IMR-90 (cell line): ENCODE data around the gene CCDC43. TPM values are rescaled to one million over a fixed set of nuclear protein-coding genes. Genes with fewer than 3 reads are reported as not detected.

Source experiments
- ATAC-seq: fragments of 200-7000 bp; cut with Tn5 transposase; 2 replicates; pipeline ENCODE4 v1.9.1; 2020; ENCODE audit warnings: low read depth, mild to moderate bottlenecking, moderate library complexity
- BruUV-seq: library from RNA; stranded (reverse); fragments of 400-500 nt; replicated peaks from 2 replicates; lab custom pipeline; 2021; lab: Mats Ljungman, UMichigan
- CTCF ChIA-PET: fragments of 300-600 bp; formaldehyde crosslinking; extraction: SDS; loops from one replicate; lab custom pipeline; 2021; ENCODE audit warnings: antibody characterized with exemption; lab: Yijun Ruan, JAX
- POLR2A ChIA-PET: fragments of 300-600 bp; sonication (Branson Sonifier 250); formaldehyde crosslinking; loops from one replicate; lab custom pipeline; 2022; ENCODE audit warnings: antibody characterized with exemption; ENCODE audit not compliant: unreplicated experiment; lab: Charles Lee
- DNase-seq: peaks from one replicate; pipeline ENCODE4 v3.0.0; 2013
- H2AFZ ChIP-seq: replicated peaks from 2 replicates; pipeline ENCODE3; 2013; ENCODE audit warnings: low read length, mild to moderate bottlenecking; ENCODE audit not compliant: poor library complexity
- H2AK5ac ChIP-seq: 2 replicates; pipeline ENCODE4 v1.6.1; 2013; ENCODE audit warnings: low read depth, low read length, inconsistent platforms
- H2AK9ac ChIP-seq: replicated peaks from 2 replicates; pipeline ENCODE3; 2013; ENCODE audit warnings: mild to moderate bottlenecking, low read depth, low read length, moderate library complexity; ENCODE audit not compliant: poor library complexity
- H2BK120ac ChIP-seq: 2 replicates; pipeline ENCODE4 v1.6.1; 2013; ENCODE audit warnings: low read depth, low read length, inconsistent platforms
- H2BK15ac ChIP-seq: 3 replicates; pipeline ENCODE4 v1.6.1; 2013; ENCODE audit warnings: low read depth, low read length, inconsistent platforms
- H2BK20ac ChIP-seq: 2 replicates; pipeline ENCODE4 v1.6.1; 2013; ENCODE audit warnings: low read depth, mild to moderate bottlenecking, inconsistent platforms, low read length, moderate library complexity
- H2BK5ac ChIP-seq: 2 replicates; pipeline ENCODE4 v1.6.1; 2013; ENCODE audit warnings: mild to moderate bottlenecking, low read depth, low read length, inconsistent platforms; ENCODE audit not compliant: poor library complexity, severe bottlenecking
- H3K14ac ChIP-seq: replicated peaks from 2 replicates; pipeline ENCODE4 v1.6.1; 2013; ENCODE audit warnings: low read depth, low read length, inconsistent platforms
- H3K18ac ChIP-seq: 2 replicates; pipeline ENCODE4 v1.6.1; 2013; ENCODE audit warnings: low read depth, low read length, control low read depth
- H3K23ac ChIP-seq: 2 replicates; pipeline ENCODE4 v1.6.1; 2013; ENCODE audit warnings: low read depth, low read length, inconsistent platforms
- H3K27ac ChIP-seq: 2 replicates; pipeline ENCODE4 v1.5.1; 2013; ENCODE audit warnings: mild to moderate bottlenecking, control low read depth, low read length; ENCODE audit not compliant: insufficient read depth
- H3K27me3 ChIP-seq: 2 replicates; pipeline ENCODE4 v1.6.1; 2013; ENCODE audit warnings: low read length; ENCODE audit not compliant: control insufficient read depth, insufficient read depth
- H3K36me3 ChIP-seq: 2 replicates; pipeline ENCODE4 v1.6.1; 2013; ENCODE audit warnings: low read length, mixed read lengths; ENCODE audit not compliant: control insufficient read depth, insufficient read depth
- H3K4ac ChIP-seq: 2 replicates; pipeline ENCODE4 v1.6.1; 2013; ENCODE audit warnings: low read depth, low read length, inconsistent platforms
- H3K4me1 ChIP-seq: 2 replicates; pipeline ENCODE4 v1.6.1; 2013; ENCODE audit warnings: low read length, mixed read lengths; ENCODE audit not compliant: control insufficient read depth, insufficient read depth
- H3K4me2 ChIP-seq: 2 replicates; pipeline ENCODE4 v1.6.1; 2013; ENCODE audit warnings: low read depth, mild to moderate bottlenecking, control low read depth, low read length, moderate library complexity
- H3K4me3 ChIP-seq: 2 replicates; pipeline ENCODE4 v1.5.1; 2013; ENCODE audit warnings: low read depth, mild to moderate bottlenecking, control low read depth, low read length, moderate library complexity; ENCODE audit not compliant: insufficient read depth
- H3K56ac ChIP-seq: 2 replicates; pipeline ENCODE4 v1.6.1; 2013; ENCODE audit warnings: low read length, inconsistent platforms; ENCODE audit not compliant: insufficient read depth; ENCODE audit errors: extremely low read depth
- H3K79me1 ChIP-seq, 2 experiments: 2 replicates each; pipeline ENCODE4 v1.6.1; 2013; ENCODE audit warnings: low read length in 2 of 2, inconsistent platforms in 1 of 2, low read depth in 1 of 2
- H3K9ac ChIP-seq: 2 replicates; pipeline ENCODE4 v1.6.1; 2013; ENCODE audit warnings: low read depth, low read length, control low read depth
- H3K9me1 ChIP-seq: 2 replicates; pipeline ENCODE4 v1.6.1; 2013; ENCODE audit warnings: low read length, inconsistent platforms; ENCODE audit not compliant: insufficient read depth
- H3K9me3 ChIP-seq: 2 replicates; pipeline ENCODE4 v1.6.1; 2013; ENCODE audit warnings: low read length; ENCODE audit not compliant: control insufficient read depth, insufficient read depth
- H4K20me1 ChIP-seq: 2 replicates; pipeline ENCODE4 v1.6.1; 2013; ENCODE audit warnings: low read length, inconsistent platforms; ENCODE audit not compliant: insufficient read depth
- H4K5ac ChIP-seq: 2 replicates; pipeline ENCODE4 v1.6.1; 2013; ENCODE audit warnings: mild to moderate bottlenecking, low read depth, low read length, control low read depth
- H4K8ac ChIP-seq, 2 experiments: 2 replicates each; pipeline ENCODE4 v1.6.1; 2013; ENCODE audit warnings: low read depth in 2 of 2, low read length in 2 of 2, control low read depth in 1 of 2, inconsistent platforms in 1 of 2
- H4K91ac ChIP-seq: 2 replicates; pipeline ENCODE4 v1.6.1; 2013; ENCODE audit warnings: low read depth, low read length, inconsistent platforms; ENCODE audit not compliant: insufficient read depth
- CHD1 ChIP-seq: IDR thresholded peaks from 2 replicates; pipeline ENCODE4 v1.6.1; 2012; ENCODE audit warnings: low read depth, low read length, improper control_type of control experiment
- CTCF ChIP-seq: conservative IDR thresholded peaks from 2 replicates; pipeline ENCODE4 v1.5.1; 2012; ENCODE audit warnings: mild to moderate bottlenecking, low read depth, low read length, improper control_type of control experiment
- FOS ChIP-seq: fragments of 150-350 bp; IDR thresholded peaks from 2 replicates; pipeline ENCODE4 v1.6.1; 2016; ENCODE audit warnings: low read depth, low read length
- RAD21 ChIP-seq: IDR thresholded peaks from 2 replicates; pipeline ENCODE4 v1.6.1; 2012; ENCODE audit warnings: low read length, improper control_type of control experiment
- RFX5 ChIP-seq: IDR thresholded peaks from 2 replicates; pipeline ENCODE4 v1.8.0; 2012; ENCODE audit warnings: low read depth, mild to moderate bottlenecking, low read length, moderate library complexity
- WGBS, 2 experiments: methylation state at CpG; one replicate each; pipeline versions ENCODE4 v1.1.5 to v1.1.7; 2013; ENCODE audit warnings: missing lambda C conversion rate in 2 of 2; ENCODE audit not compliant: insufficient read length in 1 of 2; ENCODE audit errors: extremely low coverage in 2 of 2; 5-methylcytosine and 5-hydroxymethylcytosine counted together
- dilution Hi-C: fragments of 300-500 bp; cut with HindIII; formaldehyde crosslinking; loops from one replicate; pipeline ENCODE4 v1.14.3; 2018; ENCODE audit warnings: low sequenced_read_pairs; ENCODE audit not compliant: unreplicated experiment
- in situ Hi-C: fragments of 300-500 bp; cut with MboI; formaldehyde crosslinking; loops from 3 replicates; pipeline ENCODE4 v1.14.3; 2019; ENCODE audit warnings: low sequenced_read_pairs, inconsistent platforms, mixed read lengths
- intact Hi-C: fragments of 100-400 bp; cut with micrococcal nuclease; formaldehyde crosslinking; loops from 2 replicates; pipeline ENCODE4 v1.10.0; 2022
- polyA plus RNA-seq, 3 experiments: library from polyadenylated mRNA; depleted of rRNA; stranded (reverse); fragments of >200 nt; gene quantifications; 2 replicates each; pipeline ENCODE4 v1.2.3, GENCODE V29; 2012; ENCODE audit warnings: low replicate concordance in 1 of 3
- total RNA-seq: library from RNA; depleted of rRNA; stranded (reverse); fragments of >200 nt; gene quantifications from 2 replicates; pipeline ENCODE4 v1.2.3, GENCODE V29; 2012

Gene CCDC43
- total and polyA plus RNA-seq, 2 of the 4 experiments (the other 2 are of a cell fraction), result 11.3 to 20.8 TPM

DNA sequence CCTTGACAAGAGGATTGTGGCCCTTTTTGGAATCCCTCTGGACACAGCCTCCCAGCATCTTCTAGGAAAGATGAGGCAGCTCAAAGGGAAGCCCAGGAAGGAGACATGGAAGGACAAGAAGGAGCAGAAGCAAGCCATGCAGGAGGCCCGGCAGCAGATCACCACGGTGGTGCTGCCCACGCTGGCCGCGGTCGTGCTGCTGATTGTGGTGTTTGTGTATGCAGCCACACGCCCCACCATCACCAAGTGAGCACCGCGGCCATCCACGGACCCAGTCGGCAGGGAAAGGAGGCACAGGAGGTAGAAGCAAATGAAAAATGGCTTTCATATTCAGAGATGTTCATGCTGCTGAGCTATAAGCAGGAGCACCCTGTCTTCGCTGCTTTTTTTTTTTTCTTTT is 44.2 kb downstream of the CCDC43 start:
- no peak overlapping the region for H2BK120ac ChIP-seq
- H3K4me2 ChIP-seq, result no peak overlapping the region
- ATAC-seq, result no peak
- no peak overlapping the region for H3K27ac ChIP-seq
- intact Hi-C loops, result no loop called here
- 80% methylated on average over 4 of the region's 12 CpGs; no CpG with 5 or more reads in 1 of the 2 experiments for WGBS, 2 experiments
- H2BK20ac ChIP-seq, result no peak overlapping the region
- H2AFZ ChIP-seq, result no peak overlapping the region
- no peak overlapping the region for H3K23ac ChIP-seq
- no peaks in the 10 kb centered on the region for H3K9me1 ChIP-seq
- H2AK9ac ChIP-seq, result no peak overlapping the region
- no peaks in the 10 kb centered on the region for H3K9me3 ChIP-seq
- H3K9ac ChIP-seq, result no peak overlapping the region
- H4K91ac ChIP-seq, result no peak overlapping the region
- H3K4me3 ChIP-seq, result no peak overlapping the region
- no peaks in the 10 kb centered on the region for H4K20me1 ChIP-seq
- H4K5ac ChIP-seq, result no peak overlapping the region
- peaks cover 10% of the 10 kb centered on the region for H3K27me3 ChIP-seq
- H2AK5ac ChIP-seq, result no peak overlapping the region
- no peaks in the 10 kb centered on the region for H3K79me1 ChIP-seq
- H3K14ac ChIP-seq, result no peak overlapping the region
- H3K4me1 ChIP-seq, result no peaks in the 10 kb centered on the region
- H3K56ac ChIP-seq, result no peak overlapping the region
- H4K8ac ChIP-seq, result no peak overlapping the region
- H3K18ac ChIP-seq, result no peak overlapping the region
- no peaks in the 10 kb centered on the region for H3K36me3 ChIP-seq
- no peak overlapping the region for H2BK15ac ChIP-seq
- ChIA-PET POLR2A (no interaction called here), CTCF (no interaction called here)
- no TSS peak for BruUV-seq
- no peak for TF ChIP-seq CHD1
- TF ChIP-seq FOS, result no peak
- TF ChIP-seq RAD21, result no peak
- no peak for TF ChIP-seq CTCF
- no peak for TF ChIP-seq RFX5
- dilution Hi-C loops, result no loop called here
- in situ Hi-C loops, result loop anchor here (10.0 to 25.0 kb wide), 2 partner anchors 241 to 433 kb away; partner anchors contain the start of gene UBTF
- H2BK5ac ChIP-seq, result no peak overlapping the region
- H3K4ac ChIP-seq, result no peak overlapping the region
- DNase-seq, result no peak
